ENCODE results near the gene PRKAB1.
A peak's percentile ranks its signal among the peaks of the same experiment; 100 is the strongest.

The PRKAB1 gene

GRCh38 chr12:119661882-119662281, 6.1 kb upstream of the PRKAB1 start:
- TF ChIP-seq, protein P1, sequence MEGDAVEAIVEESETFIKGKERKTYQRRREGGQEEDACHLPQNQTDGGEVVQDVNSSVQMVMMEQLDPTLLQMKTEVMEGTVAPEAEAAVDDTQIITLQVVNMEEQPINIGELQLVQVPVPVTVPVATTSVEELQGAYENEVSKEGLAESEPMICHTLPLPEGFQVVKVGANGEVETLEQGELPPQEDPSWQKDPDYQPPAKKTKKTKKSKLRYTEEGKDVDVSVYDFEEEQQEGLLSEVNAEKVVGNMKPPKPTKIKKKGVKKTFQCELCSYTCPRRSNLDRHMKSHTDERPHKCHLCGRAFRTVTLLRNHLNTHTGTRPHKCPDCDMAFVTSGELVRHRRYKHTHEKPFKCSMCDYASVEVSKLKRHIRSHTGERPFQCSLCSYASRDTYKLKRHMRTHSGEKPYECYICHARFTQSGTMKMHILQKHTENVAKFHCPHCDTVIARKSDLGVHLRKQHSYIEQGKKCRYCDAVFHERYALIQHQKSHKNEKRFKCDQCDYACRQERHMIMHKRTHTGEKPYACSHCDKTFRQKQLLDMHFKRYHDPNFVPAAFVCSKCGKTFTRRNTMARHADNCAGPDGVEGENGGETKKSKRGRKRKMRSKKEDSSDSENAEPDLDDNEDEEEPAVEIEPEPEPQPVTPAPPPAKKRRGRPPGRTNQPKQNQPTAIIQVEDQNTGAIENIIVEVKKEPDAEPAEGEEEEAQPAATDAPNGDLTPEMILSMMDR (IDR thresholded peaks at IDR 0.05; ENCODE audit: low read depth, low read length), result no peak
- no peak for DNase-seq (ENCODE audit: low read depth in 2 of 2)
- no peak overlapping the region for H3K4me3 ChIP-seq (replicated peaks in 1 of 2; ENCODE audit: low read depth in 2 of 2, low read length in 2 of 2)

- DNase-seq (ENCODE audit: low read depth in 2 of 2), result no peak
Measured at GRCh38 chr12:119664642-119665041, 3.3 kb upstream of the PRKAB1 start.

GRCh38 chr12:119665164-119665929, 2.6 kb upstream of the PRKAB1 start:
- no peak for DNase-seq (ENCODE audit: low read depth in 2 of 2)
- no peak overlapping the region for H3K4me3 ChIP-seq (replicated peaks in 1 of 2; ENCODE audit: low read depth in 2 of 2, low read length in 2 of 2)
- TF ChIP-seq, protein P1 (IDR thresholded peaks at IDR 0.05; ENCODE audit: low read depth, low read length), result no peak

More at GRCh38 chr12:119664642-119665041, 3.3 kb upstream of the PRKAB1 start:
- TF ChIP-seq, protein P1 (IDR thresholded peaks at IDR 0.05; ENCODE audit: low read depth, low read length), result no peak
- no peak overlapping the region for H3K4me3 ChIP-seq (replicated peaks in 1 of 2; ENCODE audit: low read depth in 2 of 2, low read length in 2 of 2)

DNA sequence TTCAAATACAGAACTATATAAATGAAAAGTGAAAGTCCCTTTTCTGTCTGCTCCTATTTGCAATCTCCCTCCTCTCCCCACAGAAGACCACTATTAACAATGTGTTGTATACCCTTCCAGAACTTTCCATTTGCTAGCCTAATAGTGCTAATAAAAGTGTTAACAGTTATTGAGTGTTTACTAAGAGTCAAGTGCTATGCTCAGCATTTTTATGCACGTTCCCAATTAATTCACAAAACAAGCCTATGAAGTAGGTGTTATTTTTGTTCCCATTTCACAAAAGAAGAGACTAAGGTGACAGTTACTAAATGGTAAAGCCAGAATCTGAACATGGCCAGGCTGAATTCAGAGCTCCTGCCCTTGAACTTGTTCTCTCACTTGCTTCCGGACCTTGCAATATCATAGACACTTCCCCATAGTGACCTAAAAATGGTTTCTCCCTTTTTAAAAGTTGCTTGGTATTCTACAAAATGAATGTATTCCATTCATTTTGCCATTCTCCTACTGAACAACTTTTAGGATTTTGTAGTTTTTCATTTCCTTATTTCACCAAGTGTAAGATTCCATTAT, 1.6 kb upstream of the PRKAB1 start:
- TF ChIP-seq, protein P1 (IDR thresholded peaks at IDR 0.05; ENCODE audit: low read depth, low read length), result no peak
- no peak for DNase-seq (ENCODE audit: low read depth in 2 of 2)
- H3K4me3 ChIP-seq (replicated peaks in 1 of 2; ENCODE audit: low read depth in 2 of 2, low read length in 2 of 2), result no peak overlapping the region

- H3K4me3 ChIP-seq (replicated peaks in 1 of 2; ENCODE audit: low read depth in 2 of 2, low read length in 2 of 2), result peak overlapping the region; percentile 44 to 97
- DNase-seq (ENCODE audit: low read depth in 2 of 2), result no peak
Measured at GRCh38 chr12:119666900-119667576, 895 bp upstream of the PRKAB1 start.

GRCh38 chr12:119668324-119668841, 450 bp downstream of the PRKAB1 start:
- TF ChIP-seq, protein P1 (IDR thresholded peaks at IDR 0.05; ENCODE audit: low read depth, low read length), result no peak
- H3K4me3 ChIP-seq (replicated peaks in 1 of 2; ENCODE audit: low read depth in 2 of 2, low read length in 2 of 2), result peak overlapping the region; percentile 97 to 98
- DNase-seq (ENCODE audit: low read depth in 2 of 2), result peak; percentile 17 to 27

More at GRCh38 chr12:119666900-119667576, 895 bp upstream of the PRKAB1 start:
- TF ChIP-seq, protein P1 (IDR thresholded peaks at IDR 0.05; ENCODE audit: low read depth, low read length), result no peak
